GM12874 (cell line): ENCODE results near the gene YY1AP1.
A peak's percentile ranks its signal among the peaks of the same experiment; 100 is the strongest.

Experiments
- CTCF ChIP-seq: IDR thresholded peaks from 2 replicates; pipeline ENCODE4 v1.5.1; 2011; ENCODE audit warnings: low read depth, mild to moderate bottlenecking, control low read depth, low read length, moderate library complexity; ENCODE audit not compliant: insufficient read depth

Gene YY1AP1

GRCh38 chr1:155688324-155689080 lies at the start of gene YY1AP1:
TSS of gene YY1AP1 (minus strand) at chr1:155688774. CDS start at chr1:155680436, 8,338 bp downstream.
- TF ChIP-seq CTCF: no peak

- peak; percentile 65 for TF ChIP-seq CTCF
These were observed 40.7 kb upstream of the YY1AP1 start for GRCh38 chr1:155729031-155729898.

GRCh38 chr1:155725142-155725541 lies 36.6 kb upstream of the YY1AP1 start:
- TF ChIP-seq CTCF: no peak

GRCh38 chr1:155719703-155720102 lies 31.1 kb upstream of the YY1AP1 start:
- no peak for TF ChIP-seq CTCF

- TF ChIP-seq CTCF: no peak
These were observed 28.5 kb upstream of the YY1AP1 start for GRCh38 chr1:155717041-155717440.

- no peak for TF ChIP-seq CTCF
These were observed 27.2 kb upstream of the YY1AP1 start for GRCh38 chr1:155715777-155716176.

- no peak for TF ChIP-seq CTCF
These were observed 24.5 kb upstream of the YY1AP1 start for GRCh38 chr1:155713075-155713474.
